ENCODE data around the gene COPG1. TPM values are rescaled to one million over a fixed set of nuclear protein-coding genes. Genes with fewer than 3 reads are reported as not detected.
A peak's percentile ranks its signal among the peaks of the same experiment; 100 is the strongest.
"Not testable (repeated sequence)": the region's sequence is repeated elsewhere in the genome, so short reads cannot be mapped to it uniquely, and the experiment has no call there.

Gene COPG1
- polyA plus RNA-seq, result 144 TPM
- long read RNA-seq, donor 1, partial matches to known transcripts, result 0 of 5 reads
- long read RNA-seq, donor 1, other reads (novel, unspliced or antisense), result 0 of 5 reads
- long read RNA-seq, donor 2, partial matches to known transcripts, result 9 of 13 reads
- long read RNA-seq, donor 2, other reads (novel, unspliced or antisense), result 0 of 13 reads
- long read RNA-seq, donor 3, result 0 reads
- long read RNA-seq, donor 4, partial matches to known transcripts, result 6 of 8 reads
- long read RNA-seq, donor 4, other reads (novel, unspliced or antisense), result 0 of 8 reads
- long read RNA-seq, donor 5, transcript COPG1-201 (24 exons, 3,078 nt), result major isoform, 9 of 9 reads
- long read RNA-seq, donor 5, partial matches to known transcripts, result 0 of 9 reads
- long read RNA-seq, donor 5, other reads (novel, unspliced or antisense), result 0 of 9 reads
- long read RNA-seq, donor 6, partial matches to known transcripts, result 0 of 2 reads
- long read RNA-seq, donor 6, other reads (novel, unspliced or antisense), result 0 of 2 reads
- long read RNA-seq, donor 7, partial matches to known transcripts, result 0 of 6 reads
- long read RNA-seq, donor 7, other reads (novel, unspliced or antisense), result 0 of 6 reads
- long read RNA-seq, donor 8, transcript COPG1-201 (24 exons, 3,078 nt), result major isoform, 8 of 131 reads
- long read RNA-seq, donor 8, partial matches to known transcripts, result 116 of 131 reads
- long read RNA-seq, donor 8, other reads (novel, unspliced or antisense), result 5 of 131 reads
- long read RNA-seq, donor 9, partial matches to known transcripts, result 0 of 7 reads
- long read RNA-seq, donor 9, other reads (novel, unspliced or antisense), result 5 of 7 reads
- long read RNA-seq, donor 10, transcript COPG1-201 (24 exons, 3,078 nt), result major isoform, 7 of 20 reads
- long read RNA-seq, donor 10, partial matches to known transcripts, result 0 of 20 reads
- long read RNA-seq, donor 10, other reads (novel, unspliced or antisense), result 9 of 20 reads
- long read RNA-seq, donor 11, partial matches to known transcripts, result 0 of 10 reads
- long read RNA-seq, donor 11, other reads (novel, unspliced or antisense), result 5 of 10 reads

- WGBS (ENCODE audit: insufficient coverage, low lambda C conversion rate), result no CpG with 5 or more reads among the region's 48 CpGs
- peak within 1 kb of the TSS; percentile 75 for H3K27ac ChIP-seq (ENCODE audit: low read length)
- peaks cover 24% of the 10 kb centered on the region for H3K36me3 ChIP-seq (ENCODE audit: control insufficient read depth, insufficient read depth, low read length)
These were observed at the start of gene COPG1 for GRCh38 chr3:129249284-129250065. Gene COPG1 (plus strand): TSS chr3:129249606. CDS start chr3:129249710, 104 bp downstream.

GRCh38 chr3:129204473-129204872 is 44.9 kb upstream of the COPG1 start:
- H3K27me3 ChIP-seq (ENCODE audit: control insufficient read depth, insufficient read depth, low read length), result peaks cover 3% of the 10 kb centered on the region
- 83% methylated on average over 1 of the region's 2 CpGs for WGBS (ENCODE audit: insufficient coverage, low lambda C conversion rate)
- H3K4me3 ChIP-seq (ENCODE audit: low read length), result no peak overlapping the region
- no peaks in the 10 kb centered on the region for H3K36me3 ChIP-seq (ENCODE audit: control insufficient read depth, insufficient read depth, low read length)
- no peak for DNase-seq
- H3K4me1 ChIP-seq (ENCODE audit: control insufficient read depth, insufficient read depth, low read length), result no peaks in the 10 kb centered on the region
- H3K27ac ChIP-seq (ENCODE audit: low read length), result no peak overlapping the region
- H3K9me3 ChIP-seq (ENCODE audit: control insufficient read depth, low read depth, low read length), result no peaks in the 10 kb centered on the region

More at GRCh38 chr3:129249284-129250065, at the start of gene COPG1:
- Histone ChIP-seq H3K4me1 (ENCODE audit: control insufficient read depth, insufficient read depth, low read length) (peaks cover 10% of the 10 kb centered on the region), H3K9me3 (ENCODE audit: control insufficient read depth, low read depth, low read length) (no peaks in the 10 kb centered on the region), H3K27me3 (ENCODE audit: control insufficient read depth, insufficient read depth, low read length) (no peaks in the 10 kb centered on the region), H3K4me3 (ENCODE audit: low read length) (peak within 1 kb of the TSS; percentile 97)
- peak; percentile 92 to 93 for DNase-seq

GRCh38 chr3:129205109-129205832 is 44.1 kb upstream of the COPG1 start:
- peaks cover 3% of the 10 kb centered on the region for H3K27me3 ChIP-seq (ENCODE audit: control insufficient read depth, insufficient read depth, low read length)
- no CpG with 5 or more reads among the region's 8 CpGs for WGBS (ENCODE audit: insufficient coverage, low lambda C conversion rate)
- no peak for DNase-seq
- no peaks in the 10 kb centered on the region for H3K4me1 ChIP-seq (ENCODE audit: control insufficient read depth, insufficient read depth, low read length)
- H3K9me3 ChIP-seq (ENCODE audit: control insufficient read depth, low read depth, low read length), result no peaks in the 10 kb centered on the region
- H3K36me3 ChIP-seq (ENCODE audit: control insufficient read depth, insufficient read depth, low read length), result no peaks in the 10 kb centered on the region
- H3K4me3 ChIP-seq (ENCODE audit: low read length), result no peak overlapping the region
- H3K27ac ChIP-seq (ENCODE audit: low read length), result no peak overlapping the region

GRCh38 chr3:129207479-129207878 is 41.9 kb upstream of the COPG1 start:
- Histone ChIP-seq H3K4me3 (ENCODE audit: low read length) (no peak overlapping the region), H3K27ac (ENCODE audit: low read length) (no peak overlapping the region), H3K36me3 (ENCODE audit: control insufficient read depth, insufficient read depth, low read length) (no peaks in the 10 kb centered on the region), H3K9me3 (ENCODE audit: control insufficient read depth, low read depth, low read length) (no peaks in the 10 kb centered on the region), H3K27me3 (ENCODE audit: control insufficient read depth, insufficient read depth, low read length) (peaks cover 3% of the 10 kb centered on the region), H3K4me1 (ENCODE audit: control insufficient read depth, insufficient read depth, low read length) (no peaks in the 10 kb centered on the region)
- WGBS (ENCODE audit: insufficient coverage, low lambda C conversion rate), result 40% methylated on average over 1 of the region's 4 CpGs
- DNase-seq, result no peak

- no peaks in the 10 kb centered on the region for H3K36me3 ChIP-seq (ENCODE audit: control insufficient read depth, insufficient read depth, low read length)
- no peaks in the 10 kb centered on the region for H3K27me3 ChIP-seq (ENCODE audit: control insufficient read depth, insufficient read depth, low read length)
- no peaks in the 10 kb centered on the region for H3K4me1 ChIP-seq (ENCODE audit: control insufficient read depth, insufficient read depth, low read length)
- H3K4me3 ChIP-seq (ENCODE audit: low read length), result no peak overlapping the region
- H3K27ac ChIP-seq (ENCODE audit: low read length), result no peak overlapping the region
- H3K9me3 ChIP-seq (ENCODE audit: control insufficient read depth, low read depth, low read length), result no peaks in the 10 kb centered on the region
- WGBS (ENCODE audit: insufficient coverage, low lambda C conversion rate), result 83% methylated on average over 1 of the region's 1 CpG
- no peak for DNase-seq
These were observed 38.1 kb upstream of the COPG1 start for GRCh38 chr3:129211345-129211744.

- WGBS (ENCODE audit: insufficient coverage, low lambda C conversion rate), result no CpG with 5 or more reads among the region's 6 CpGs
- H3K9me3 ChIP-seq (ENCODE audit: control insufficient read depth, low read depth, low read length), result no peaks in the 10 kb centered on the region
- H3K4me1 ChIP-seq (ENCODE audit: control insufficient read depth, insufficient read depth, low read length), result no peaks in the 10 kb centered on the region
- no peaks in the 10 kb centered on the region for H3K36me3 ChIP-seq (ENCODE audit: control insufficient read depth, insufficient read depth, low read length)
- no peak overlapping the region for H3K27ac ChIP-seq (ENCODE audit: low read length)
- DNase-seq, result peak; percentile 48 to 57
- no peak overlapping the region for H3K4me3 ChIP-seq (ENCODE audit: low read length)
- no peaks in the 10 kb centered on the region for H3K27me3 ChIP-seq (ENCODE audit: control insufficient read depth, insufficient read depth, low read length)
These were observed 37.6 kb upstream of the COPG1 start for GRCh38 chr3:129211772-129212171.

- no peak overlapping the region for H3K27ac ChIP-seq (ENCODE audit: low read length)
- H3K4me3 ChIP-seq (ENCODE audit: low read length), result no peak overlapping the region
- H3K4me1 ChIP-seq (ENCODE audit: control insufficient read depth, insufficient read depth, low read length), result no peaks in the 10 kb centered on the region
- no peaks in the 10 kb centered on the region for H3K9me3 ChIP-seq (ENCODE audit: control insufficient read depth, low read depth, low read length)
- no peak for DNase-seq
- H3K27me3 ChIP-seq (ENCODE audit: control insufficient read depth, insufficient read depth, low read length), result peaks cover 3% of the 10 kb centered on the region
- WGBS (ENCODE audit: insufficient coverage, low lambda C conversion rate), result no CpG with 5 or more reads among the region's 5 CpGs
- H3K36me3 ChIP-seq (ENCODE audit: control insufficient read depth, insufficient read depth, low read length), result no peaks in the 10 kb centered on the region
These were observed 36.2 kb upstream of the COPG1 start for GRCh38 chr3:129213238-129213637.

- no peak overlapping the region for H3K27ac ChIP-seq (ENCODE audit: low read length)
- WGBS (ENCODE audit: insufficient coverage, low lambda C conversion rate), result no CpG with 5 or more reads among the region's 2 CpGs
- no peak for DNase-seq
- no peak overlapping the region for H3K4me3 ChIP-seq (ENCODE audit: low read length)
- peaks cover 3% of the 10 kb centered on the region for H3K27me3 ChIP-seq (ENCODE audit: control insufficient read depth, insufficient read depth, low read length)
- H3K36me3 ChIP-seq (ENCODE audit: control insufficient read depth, insufficient read depth, low read length), result no peaks in the 10 kb centered on the region
- no peaks in the 10 kb centered on the region for H3K9me3 ChIP-seq (ENCODE audit: control insufficient read depth, low read depth, low read length)
- H3K4me1 ChIP-seq (ENCODE audit: control insufficient read depth, insufficient read depth, low read length), result no peaks in the 10 kb centered on the region
These were observed 30.7 kb upstream of the COPG1 start for GRCh38 chr3:129218742-129219141.

GRCh38 chr3:129224387-129224786 is 25.0 kb upstream of the COPG1 start:
- H3K4me1 ChIP-seq (ENCODE audit: control insufficient read depth, insufficient read depth, low read length); H3K4me3 ChIP-seq (ENCODE audit: low read length): not testable (repeated sequence)

More at GRCh38 chr3:129224387-129224786, 25.0 kb upstream of the COPG1 start:
- not testable (repeated sequence) for H3K27me3 ChIP-seq (ENCODE audit: control insufficient read depth, insufficient read depth, low read length); H3K36me3 ChIP-seq (ENCODE audit: control insufficient read depth, insufficient read depth, low read length); DNase-seq; H3K9me3 ChIP-seq (ENCODE audit: control insufficient read depth, low read depth, low read length)
- H3K27ac ChIP-seq (ENCODE audit: low read length), result peak overlapping the region; percentile 78
- no CpG with 5 or more reads among the region's 1 CpG for WGBS (ENCODE audit: insufficient coverage, low lambda C conversion rate)

Data from large intestine (tissue), 12 donors.